ENCODE measurements around the gene HOXB3. TPM values are rescaled to one million over a fixed set of nuclear protein-coding genes. Genes with fewer than 3 reads are reported as not detected.
A peak's percentile ranks its signal among the peaks of the same experiment; 100 is the strongest.

Gene HOXB3
- total RNA-seq, 2 donors from 2014 or later: 7.8 to 11.4 TPM

GRCh38 chr17:48547808-48548522 is 42.1 kb downstream of the HOXB3 start:
- Histone ChIP-seq H3K27me3 (replicated peaks; ENCODE audit: insufficient read depth) (no peaks in the 10 kb centered on the region), H3K4me1 (replicated peaks) (no peaks in the 10 kb centered on the region), H3K36me3 (no peaks in the 10 kb centered on the region), H3K27ac (peak overlapping the region; percentile 35 to 67), H3K9me3 (no peaks in the 10 kb centered on the region), H3K4me3 (no peak overlapping the region)
- 63% methylated on average over 24 of the region's 24 CpGs for WGBS
- TF ChIP-seq POLR2AphosphoS5 (IDR thresholded peaks at IDR 0.05) (no peak), CTCF (IDR thresholded peaks at IDR 0.05) (no peak), POLR2A (IDR thresholded peaks at IDR 0.05) (no peak)
- intact Hi-C loops (cut with DNase I): no loop called here
- DNase-seq (ENCODE audit: low spot score): no peak

DNA sequence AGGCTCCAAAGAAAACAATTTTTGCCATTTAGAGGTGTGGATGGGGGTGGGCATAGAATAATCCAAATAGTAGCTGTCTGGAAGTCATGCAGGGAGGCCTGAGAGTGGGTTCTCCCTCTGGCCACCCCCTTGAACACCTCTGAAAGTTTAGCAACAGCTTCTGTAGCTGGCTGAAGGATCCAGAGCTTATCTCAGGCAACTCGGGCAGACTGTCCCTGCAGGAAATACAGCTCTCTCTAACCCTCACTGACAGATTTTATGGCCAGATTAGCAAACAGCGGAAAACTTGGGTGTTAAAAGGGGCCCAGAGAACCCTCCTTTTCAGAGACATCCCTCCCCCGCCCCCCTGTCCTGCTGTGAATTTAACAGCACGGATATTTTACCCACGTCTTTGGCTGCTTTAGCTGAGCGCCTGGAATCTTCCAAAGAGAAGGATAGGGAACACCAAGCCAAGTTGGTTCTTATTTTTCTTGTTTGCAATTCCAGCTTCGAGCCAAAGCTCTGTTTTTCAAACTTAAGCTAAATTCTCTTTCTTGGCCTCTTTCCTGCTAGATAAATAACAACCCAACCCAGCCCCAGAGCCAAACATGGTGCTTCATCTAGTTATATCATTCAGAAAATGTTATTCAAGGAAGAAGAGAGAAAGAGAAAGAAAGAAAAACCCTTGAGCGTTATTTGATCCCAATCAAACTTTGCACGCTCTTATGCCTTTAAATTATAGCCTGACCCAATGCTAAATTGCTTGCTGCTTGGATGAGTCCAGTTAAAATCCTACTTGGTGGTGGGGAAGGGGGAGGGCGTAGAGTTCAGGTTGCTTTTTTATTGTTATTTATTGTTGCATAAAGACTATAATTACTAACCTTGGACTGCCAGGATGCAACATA is 42.9 kb downstream of the HOXB3 start:
- intact Hi-C loops (cut with DNase I): no loop called here
- Histone ChIP-seq H3K27me3 (replicated peaks; ENCODE audit: insufficient read depth) (no peaks in the 10 kb centered on the region), H3K9me3 (no peaks in the 10 kb centered on the region), H3K36me3 (no peaks in the 10 kb centered on the region), H3K4me3 (peak overlapping the region in 1 of 2 donors; percentile 1), H3K4me1 (replicated peaks) (no peaks in the 10 kb centered on the region), H3K27ac (peak overlapping the region; percentile 35 to 67)
- TF ChIP-seq POLR2AphosphoS5 (IDR thresholded peaks at IDR 0.05): peak; percentile 30
- TF ChIP-seq POLR2A (IDR thresholded peaks at IDR 0.05): no peak
- 9% methylated on average over 10 of the region's 10 CpGs for WGBS
- DNase-seq (ENCODE audit: low spot score): no peak

DNA sequence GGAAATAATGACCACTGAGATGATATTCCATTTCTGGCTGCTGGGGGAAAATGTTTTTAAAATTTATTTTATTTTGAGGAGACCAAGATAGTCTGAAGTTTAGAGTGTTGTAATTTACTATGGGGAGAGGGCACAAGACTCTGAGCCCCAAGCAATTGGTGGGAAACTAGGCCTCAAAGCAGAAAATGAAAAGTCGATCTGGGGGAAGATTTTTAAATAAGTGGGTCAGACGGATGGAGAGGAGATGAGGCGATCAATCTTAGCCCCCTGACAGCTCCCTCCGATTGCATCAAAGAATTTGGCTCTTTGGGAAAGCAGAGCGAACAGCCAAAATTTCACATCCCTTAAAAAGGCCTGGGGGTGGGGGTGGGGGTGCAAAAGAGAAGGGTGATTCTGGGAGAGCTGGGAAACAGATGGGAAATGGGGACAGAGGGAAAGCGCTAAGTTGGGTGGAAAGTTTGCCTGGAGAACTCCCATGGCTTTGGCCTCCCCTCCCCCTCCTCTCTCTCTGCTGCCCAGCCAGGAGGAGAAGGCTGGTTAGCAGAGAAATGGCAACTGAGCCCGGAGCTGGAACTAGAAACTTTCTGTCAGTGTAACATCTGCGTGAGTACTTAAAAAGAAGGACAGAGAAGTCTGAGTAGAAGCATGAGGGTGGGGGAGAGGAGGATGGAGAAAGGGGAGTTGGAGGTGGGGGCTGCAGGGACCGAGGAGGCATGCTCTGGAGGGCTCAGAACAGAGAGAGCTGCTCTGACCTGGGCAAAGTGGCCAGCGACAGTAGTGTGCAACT is 43.7 kb downstream of the HOXB3 start:
- 54% methylated on average over 10 of the region's 10 CpGs for WGBS
- DNase-seq (ENCODE audit: low spot score): no peak
- intact Hi-C loops (cut with DNase I): no loop called here
- Histone ChIP-seq H3K27me3 (replicated peaks; ENCODE audit: insufficient read depth) (no peaks in the 10 kb centered on the region), H3K27ac (peak overlapping the region; percentile 35 to 67), H3K9me3 (no peaks in the 10 kb centered on the region), H3K4me3 (no peak overlapping the region), H3K4me1 (replicated peaks) (no peaks in the 10 kb centered on the region), H3K36me3 (no peaks in the 10 kb centered on the region)
- TF ChIP-seq POLR2A (IDR thresholded peaks at IDR 0.05): no peak
- TF ChIP-seq POLR2AphosphoS5 (IDR thresholded peaks at IDR 0.05): no peak
- TF ChIP-seq CTCF (IDR thresholded peaks at IDR 0.05): no peak

DNA sequence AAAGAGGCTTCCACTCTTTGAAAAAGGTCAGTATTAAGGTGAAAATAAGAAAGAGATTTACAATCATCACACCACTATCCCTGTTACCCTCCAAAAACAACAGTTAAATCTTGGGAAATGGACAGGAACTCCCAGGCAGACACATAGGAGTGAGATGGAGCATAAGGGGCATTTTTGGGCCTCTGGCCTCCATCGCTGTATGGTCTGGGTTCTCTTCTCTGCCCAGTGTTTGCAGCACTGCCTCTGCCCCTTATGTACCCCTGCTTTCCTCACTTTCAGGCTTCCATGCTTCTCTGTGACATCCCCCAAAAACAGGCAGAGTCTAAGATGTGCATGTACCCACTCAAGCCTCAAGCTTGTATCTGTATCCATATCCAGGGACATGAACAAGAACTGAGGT is 44.5 kb downstream of the HOXB3 start:
- H3K36me3 ChIP-seq: no peaks in the 10 kb centered on the region
- H3K4me1 ChIP-seq (replicated peaks): no peaks in the 10 kb centered on the region
- no peaks in the 10 kb centered on the region for H3K27me3 ChIP-seq (replicated peaks; ENCODE audit: insufficient read depth)
- 95% methylated on average over 1 of the region's 1 CpG for WGBS
- H3K9me3 ChIP-seq: no peaks in the 10 kb centered on the region
- intact Hi-C loops (cut with DNase I): no loop called here
- no peak for DNase-seq (ENCODE audit: low spot score)
- TF ChIP-seq POLR2AphosphoS5 (IDR thresholded peaks at IDR 0.05): no peak
- no peak for TF ChIP-seq POLR2A (IDR thresholded peaks at IDR 0.05)
- no peak for TF ChIP-seq CTCF (IDR thresholded peaks at IDR 0.05)
- H3K27ac ChIP-seq: peak overlapping the region in 1 of 2 donors; percentile 87
- no peak overlapping the region for H3K4me3 ChIP-seq

GRCh38 chr17:48545022-48545375 is 45.0 kb downstream of the HOXB3 start, which contains the start of gene HOXB2:
Gene HOXB2 (minus strand): TSS chr17:48545109. CDS start chr17:48544911, 198 bp downstream.
- no peak for DNase-seq (ENCODE audit: low spot score)
- Histone ChIP-seq H3K4me3 (peak within 1 kb of the TSS; percentile 40 to 41), H3K27me3 (replicated peaks; ENCODE audit: insufficient read depth) (no peaks in the 10 kb centered on the region), H3K9me3 (no peaks in the 10 kb centered on the region), H3K27ac (peak within 1 kb of the TSS; percentile 83 to 87), H3K36me3 (no peaks in the 10 kb centered on the region), H3K4me1 (replicated peaks) (no peaks in the 10 kb centered on the region)
- no peak for TF ChIP-seq CTCF (IDR thresholded peaks at IDR 0.05)
- no peak for TF ChIP-seq POLR2AphosphoS5 (IDR thresholded peaks at IDR 0.05)
- no peak for TF ChIP-seq POLR2A (IDR thresholded peaks at IDR 0.05)
- intact Hi-C loops (cut with DNase I): no loop called here
- WGBS: 72% methylated on average over 12 of the region's 12 CpGs

All from prostate gland (tissue), 2 donors.